Body of pancreas (tissue), 4 donors: Measurements from ENCODE around the gene KDM2B. TPM values are rescaled to one million over a fixed set of nuclear protein-coding genes. Genes with fewer than 3 reads are reported as not detected.
A peak's percentile ranks its signal among the peaks of the same experiment; 100 is the strongest.

ENCODE experiments used
- ATAC-seq: fragments of 150-250 bp; one replicate; pipeline ENCODE4 v1.9.1; 2016
- DNase-seq, 4 donors: peaks; one replicate each; pipeline ENCODE4 v3.0.0-alpha.2; 2019
- H3K27ac ChIP-seq, 4 donors: fragments of 200-600 bp; sonication (generic); 1 replicate in 3 of 4; 2 replicates in 1 of 4; pipeline versions ENCODE4 v1.5.1 to v1.6.1; 2016 to 2019; ENCODE audit warnings: mild to moderate bottlenecking in 1 of 4, mixed read lengths in 1 of 4, moderate library complexity in 1 of 4
- H3K27me3 ChIP-seq, 2 donors: fragments of 200-600 bp; sonication (generic); one replicate each; pipeline ENCODE4 v1.6.0; 2016; ENCODE audit warnings: mild to moderate bottlenecking in 1 of 2
- H3K36me3 ChIP-seq, 2 donors: fragments of 200-600 bp; sonication (generic); replicated peaks in 1 of 2; 2 replicates each; pipeline ENCODE4 v1.5.1; 2016; ENCODE audit warnings: low read depth in 2 of 2; ENCODE audit not compliant: insufficient read depth in 1 of 2
- H3K4me1 ChIP-seq: fragments of 200-600 bp; sonication (generic); one replicate; pipeline ENCODE4 v1.6.0; 2016
- H3K4me3 ChIP-seq, 2 donors: fragments of 200-600 bp; sonication (generic); 1 replicate in 1 of 2; 2 replicates in 1 of 2; pipeline ENCODE4 v1.5.1; 2016 to 2019
- H3K9me3 ChIP-seq, 3 donors: fragments of 200-600 bp; sonication (generic); 1 replicate in 2 of 3; 2 replicates in 1 of 3; pipeline ENCODE4 v1.5.1; 2016
- CTCF ChIP-seq, 7 experiments: fragments of 450-650 bp in 4 of 7; fragments of 200-600 bp in 3 of 7; sonication (generic) in 3 of 7; IDR thresholded peaks; one replicate each; pipeline ENCODE4 v1.5.1; 2016 to 2019; ENCODE audit warnings: antibody characterized with exemption in 7 of 7
- POLR2A ChIP-seq, 3 donors: fragments of 450-650 bp; IDR thresholded peaks; one replicate each; pipeline ENCODE4 v1.6.1; 2016; ENCODE audit warnings: antibody characterized with exemption in 3 of 3, mild to moderate bottlenecking in 2 of 3
- WGBS, 2 donors: methylation state at CpG; one replicate each; pipeline ENCODE4 v1.1.5; 2017; 5-methylcytosine and 5-hydroxymethylcytosine counted together
- intact Hi-C: fragments of 100-400 bp; cut with DNase I; formaldehyde crosslinking; loops from one replicate; pipeline ENCODE4 v1.15.1; 2023
- total RNA-seq, 2 donors: library from RNA; depleted of rRNA; stranded (reverse); fragments of >200 nt; gene quantifications; one replicate each; pipeline ENCODE4 v1.1.0, GENCODE V29; 2016

The KDM2B gene
- total RNA-seq, 2 donors from 2014 or later, result 17.8 to 26.5 TPM

GRCh38 chr12:121536054-121536898 is 44.5 kb downstream of the KDM2B start:
- intact Hi-C loops, result no loop called here
- peaks cover 26% of the 10 kb centered on the region for H3K4me1 ChIP-seq

GRCh38 chr12:121535150-121536053 is 45.4 kb downstream of the KDM2B start:
- Histone ChIP-seq H3K4me1 (peaks cover 30% of the 10 kb centered on the region), H3K36me3 (no peaks in the 10 kb centered on the region), H3K27ac (peak overlapping the region in 2 of 4 donors; percentile 90 to 97), H3K9me3 (no peaks in the 10 kb centered on the region), H3K27me3 (no peaks in the 10 kb centered on the region), H3K4me3 (no peak overlapping the region)
- no peak for TF ChIP-seq CTCF (IDR thresholded peaks at IDR 0.05)
- TF ChIP-seq POLR2A (IDR thresholded peaks at IDR 0.05), result no peak
- 46 to 56% methylated on average over 10 to 13 of the region's 13 CpGs for WGBS, 2 donors
- intact Hi-C loops, result no loop called here
- ATAC-seq (no peak), DNase-seq (no peak)

More at GRCh38 chr12:121536054-121536898, 44.5 kb downstream of the KDM2B start:
- Histone ChIP-seq H3K4me3 (no peak overlapping the region), H3K27me3 (no peaks in the 10 kb centered on the region), H3K27ac (peak overlapping the region; percentile 83 to 97 (median 90)), H3K36me3 (no peaks in the 10 kb centered on the region), H3K9me3 (no peaks in the 10 kb centered on the region)
- ATAC-seq (peak; percentile 34), DNase-seq (peak; percentile 50 to 73 (median 68))
- 25 to 38% methylated on average over 17 to 36 of the region's 36 CpGs for WGBS, 2 donors
- TF ChIP-seq CTCF (IDR thresholded peaks at IDR 0.05) (no peak), POLR2A (IDR thresholded peaks at IDR 0.05) (no peak)

- Histone ChIP-seq H3K27me3 (no peaks in the 10 kb centered on the region), H3K4me1 (peaks cover 30% of the 10 kb centered on the region), H3K27ac (no peak overlapping the region), H3K9me3 (no peaks in the 10 kb centered on the region), H3K4me3 (no peak overlapping the region), H3K36me3 (no peaks in the 10 kb centered on the region)
- intact Hi-C loops, result no loop called here
- TF ChIP-seq POLR2A (IDR thresholded peaks at IDR 0.05), result no peak
- TF ChIP-seq CTCF (IDR thresholded peaks at IDR 0.05), result no peak
- no peak for ATAC-seq
- WGBS, 2 donors, result 81 to 82% methylated on average over 13 to 14 of the region's 14 CpGs
- DNase-seq, result no peak
Measured at GRCh38 chr12:121534495-121535148, 46.2 kb downstream of the KDM2B start.

- no peak for TF ChIP-seq POLR2A (IDR thresholded peaks at IDR 0.05)
- TF ChIP-seq CTCF (IDR thresholded peaks at IDR 0.05), result no peak
- ATAC-seq, result no peak
- Histone ChIP-seq H3K4me3 (no peak overlapping the region), H3K4me1 (peaks cover 26% of the 10 kb centered on the region), H3K9me3 (no peaks in the 10 kb centered on the region), H3K27me3 (no peaks in the 10 kb centered on the region), H3K27ac (no peak overlapping the region), H3K36me3 (no peaks in the 10 kb centered on the region)
- WGBS, 2 donors, result 76 to 80% methylated on average over 17 of the region's 17 CpGs
- intact Hi-C loops, result no loop called here
- DNase-seq, result no peak
Measured at GRCh38 chr12:121533394-121534090, 47.3 kb downstream of the KDM2B start.
